Measurements from ENCODE around the gene IFNA4. TPM values are rescaled to one million over a fixed set of nuclear protein-coding genes. Genes with fewer than 3 reads are reported as not detected.
"Not testable (repeated sequence)": the region's sequence is repeated elsewhere in the genome, so short reads cannot be mapped to it uniquely, and the experiment has no call there.

The IFNA4 gene
- total RNA-seq, 2 experiments from 2014 or later = not detected

DNA sequence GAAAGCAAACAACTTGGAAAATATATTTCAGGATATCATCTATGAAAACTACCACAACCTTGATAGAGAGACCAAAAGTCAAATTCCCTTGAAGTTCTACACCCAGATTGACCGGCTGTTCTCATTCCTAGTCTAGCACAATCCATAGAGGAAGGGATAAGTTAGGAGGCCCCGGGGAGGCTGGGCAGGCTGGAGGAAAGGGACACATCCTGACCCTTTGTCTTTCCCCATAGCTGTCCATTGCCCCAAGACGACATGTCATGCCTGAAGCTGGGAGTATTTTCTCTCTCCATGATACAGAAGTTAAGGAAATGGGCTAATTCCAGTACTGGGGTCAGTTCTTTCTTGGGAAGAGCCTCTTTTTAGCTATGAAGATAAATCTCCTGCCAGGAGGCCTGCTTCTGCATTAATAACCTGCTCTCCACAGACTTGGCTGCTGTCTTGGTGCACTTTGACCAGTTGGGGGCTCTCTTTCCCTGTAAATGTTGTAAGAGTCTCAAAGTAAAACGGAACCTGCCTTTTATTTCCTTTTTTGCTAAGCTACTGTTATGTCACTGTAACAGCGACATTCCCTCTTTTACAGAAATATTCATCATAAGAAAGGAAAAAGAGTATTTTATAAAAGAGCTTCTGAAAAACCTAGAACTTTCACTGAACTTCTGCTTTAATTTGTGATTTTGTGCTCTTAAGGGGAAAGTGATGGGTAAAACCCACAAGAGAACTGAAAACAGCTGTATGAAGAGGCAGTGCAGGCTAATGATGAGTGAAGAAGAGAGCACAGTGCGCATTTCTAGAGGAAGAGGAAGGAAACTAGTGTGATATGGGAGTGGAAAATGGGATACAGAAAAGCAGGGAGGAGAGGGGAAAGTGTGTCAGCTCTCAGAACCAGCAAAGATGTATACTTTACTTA lies 7.7 kb upstream of the IFNA4 start:
- not testable (repeated sequence) for H3K9me3 Mint-ChIP-seq, H3K27me3 Mint-ChIP-seq, H3K36me3 Mint-ChIP-seq, H3K4me1 Mint-ChIP-seq, H3K27ac Mint-ChIP-seq
- peak; percentile 36 for DNase-seq
- H3K4me3 Mint-ChIP-seq = peak overlapping the region; percentile 0

DNA sequence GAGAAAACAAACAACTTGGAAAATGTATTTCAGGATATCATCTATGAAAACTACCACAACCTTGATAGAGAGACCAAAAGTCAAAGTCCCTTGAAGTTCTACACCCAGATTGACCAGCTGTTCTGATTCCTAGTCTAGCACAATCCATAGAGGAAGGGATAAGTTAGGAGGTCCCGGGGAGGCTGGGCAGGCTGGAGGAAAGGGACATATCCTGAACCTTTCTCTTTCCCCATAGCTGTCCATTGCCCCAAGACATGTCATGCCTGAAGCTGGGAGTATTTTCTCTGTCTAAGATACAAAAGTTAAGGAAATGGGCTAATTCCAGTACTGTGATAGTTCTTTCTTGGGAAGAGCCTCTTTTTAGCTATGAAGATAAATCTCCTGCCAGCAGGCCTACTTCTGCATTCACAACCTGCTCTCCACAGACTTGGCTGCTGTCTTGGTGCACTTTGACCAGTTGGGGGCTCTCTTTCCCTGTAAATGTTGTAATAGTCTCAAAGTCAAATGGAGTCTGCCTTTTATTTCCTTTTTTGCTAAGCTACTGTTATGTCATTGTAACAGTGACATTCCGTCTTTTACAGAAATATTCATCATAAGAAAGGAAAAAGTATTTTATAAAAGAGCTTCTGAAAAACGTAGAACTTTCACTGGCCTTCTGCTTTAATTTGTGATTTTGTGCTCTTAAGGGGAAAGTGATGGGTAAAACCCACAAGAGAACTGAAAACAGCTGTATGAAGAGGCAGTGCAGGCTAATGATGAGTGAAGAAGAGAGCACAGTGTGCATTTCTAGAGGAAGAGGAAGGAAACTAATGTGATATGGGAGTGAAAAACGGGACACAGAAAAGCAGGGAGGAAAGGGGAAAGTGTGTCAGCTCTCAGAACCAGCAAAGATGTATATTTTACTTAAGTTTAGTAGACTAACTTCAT lies 4.3 kb downstream of the IFNA4 start:
- not testable (repeated sequence) for H3K27ac Mint-ChIP-seq, H3K27me3 Mint-ChIP-seq

DNA sequence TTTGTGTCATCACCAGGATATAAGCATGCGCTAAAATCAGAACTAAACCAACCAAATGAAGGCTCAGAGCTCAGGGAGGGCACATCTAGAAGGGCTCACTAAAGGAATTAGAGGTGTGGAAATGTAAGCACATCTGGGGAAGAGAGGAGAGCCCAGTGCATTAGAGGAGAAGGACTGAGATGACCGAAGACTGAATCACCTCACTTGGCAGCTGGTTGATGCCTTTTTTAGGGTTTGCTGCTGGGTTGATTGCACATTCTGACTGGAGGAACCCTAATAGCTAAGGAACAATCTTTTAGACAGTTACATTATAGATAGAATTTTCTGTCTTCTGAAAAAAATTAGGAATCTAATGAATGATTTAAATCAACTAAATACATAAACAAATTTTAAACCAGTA lies 12.7 kb downstream of the IFNA4 start:
- no peak for DNase-seq
- Mint-ChIP-seq H3K4me3 (no peak overlapping the region), H3K4me1 (no peaks in the 10 kb centered on the region), H3K27ac (no peak overlapping the region), H3K9me3 (no peaks in the 10 kb centered on the region), H3K36me3 (no peaks in the 10 kb centered on the region), H3K27me3 (no peaks in the 10 kb centered on the region)

More for the DNA sequence above, 4.3 kb downstream of the IFNA4 start:
- peak; percentile 15 for DNase-seq
- H3K9me3 Mint-ChIP-seq, H3K4me1 Mint-ChIP-seq, H3K36me3 Mint-ChIP-seq, H3K4me3 Mint-ChIP-seq: not testable (repeated sequence)

DNA sequence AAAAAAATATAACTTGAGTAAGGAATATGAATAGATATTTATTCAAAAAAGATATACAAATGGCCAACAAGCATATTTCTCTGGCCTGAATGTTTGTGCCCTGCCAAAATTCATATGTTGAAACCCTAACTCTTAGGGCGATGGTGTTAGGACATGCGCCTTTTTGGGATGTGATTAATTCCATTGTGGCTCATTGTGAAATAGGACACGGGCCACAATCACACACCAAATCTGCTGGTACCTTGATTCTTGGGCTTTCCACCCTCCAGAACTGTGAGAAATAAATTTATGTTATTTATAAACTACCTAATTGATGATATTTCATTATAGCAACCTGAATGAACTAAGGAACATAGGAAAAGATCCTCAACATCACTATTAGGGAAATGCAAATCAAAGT lies 15.2 kb downstream of the IFNA4 start:
- no peak for DNase-seq
- H3K27ac Mint-ChIP-seq = no peak overlapping the region
- no peaks in the 10 kb centered on the region for H3K4me1 Mint-ChIP-seq
- H3K4me3 Mint-ChIP-seq = no peak overlapping the region
- H3K9me3 Mint-ChIP-seq = no peaks in the 10 kb centered on the region
- H3K36me3 Mint-ChIP-seq = no peaks in the 10 kb centered on the region
- H3K27me3 Mint-ChIP-seq = no peaks in the 10 kb centered on the region

DNA sequence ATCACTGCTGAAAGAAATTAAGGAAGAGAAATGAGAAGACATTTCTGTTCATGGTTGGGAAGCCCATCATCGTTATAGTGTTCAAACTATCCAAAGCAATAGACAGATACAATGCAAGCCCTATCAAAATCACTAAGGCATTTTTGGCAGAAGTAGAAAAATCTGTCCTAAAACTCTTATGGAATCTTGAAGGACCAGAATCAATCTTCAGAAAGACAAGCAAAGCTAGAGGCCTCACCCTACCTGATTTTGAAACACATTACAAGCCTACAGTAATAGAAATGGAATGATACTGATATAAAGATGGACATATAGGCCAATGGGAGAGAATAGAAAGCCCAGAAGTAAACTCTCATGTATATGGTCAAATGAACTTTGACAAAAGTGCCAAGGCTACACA lies 16.0 kb downstream of the IFNA4 start:
- H3K4me1 Mint-ChIP-seq = peaks cover under 1% of the 10 kb centered on the region
- H3K27ac Mint-ChIP-seq = no peak overlapping the region
- no peak overlapping the region for H3K4me3 Mint-ChIP-seq
- no peaks in the 10 kb centered on the region for H3K36me3 Mint-ChIP-seq
- H3K9me3 Mint-ChIP-seq = no peaks in the 10 kb centered on the region
- DNase-seq = no peak
- no peaks in the 10 kb centered on the region for H3K27me3 Mint-ChIP-seq

DNA sequence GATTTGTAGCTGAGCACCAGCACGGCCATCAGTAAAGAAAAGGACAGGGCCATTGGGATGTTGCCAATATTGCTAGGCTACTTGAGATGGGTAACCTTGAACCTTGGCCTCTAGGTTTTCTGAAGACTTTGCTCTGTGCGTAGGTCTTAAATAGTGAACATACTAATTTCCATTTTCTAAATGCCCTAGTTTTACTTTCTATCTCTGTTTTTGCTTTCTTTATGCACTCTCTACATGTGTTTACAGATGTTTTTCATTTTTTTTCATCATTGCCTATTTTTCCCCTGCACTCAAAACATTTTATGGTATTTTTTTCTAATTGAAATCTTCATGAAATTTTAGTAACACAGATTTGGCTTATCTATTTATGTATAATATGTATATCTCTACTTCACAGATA lies 20.8 kb downstream of the IFNA4 start, which contains the start of gene IFNA21:
Gene IFNA21 (minus strand): TSS at position 101 of the 400 bp plus-strand sequence. CDS start 48 bp downstream, at position 53.
- not testable (repeated sequence) for H3K27me3 Mint-ChIP-seq, H3K4me3 Mint-ChIP-seq
- peaks cover 13% of the 10 kb centered on the region for H3K4me1 Mint-ChIP-seq

DNA sequence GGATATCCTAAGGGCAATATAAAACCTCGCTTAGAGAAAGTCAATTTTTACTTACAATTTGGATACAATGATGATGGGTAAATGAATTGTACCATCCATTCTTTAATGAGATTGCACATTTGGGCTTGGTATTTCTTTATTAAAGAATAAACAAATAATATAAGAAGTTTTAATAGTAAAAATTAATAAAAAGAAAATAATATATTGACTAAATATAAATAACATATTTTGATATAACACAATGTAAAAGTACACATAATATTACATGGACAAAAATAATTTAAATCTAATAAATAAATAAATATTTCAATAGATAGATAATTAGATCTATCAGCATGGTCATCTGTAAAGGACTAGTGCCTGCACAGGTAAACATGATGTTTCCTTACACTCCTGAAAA lies 21.9 kb downstream of the IFNA4 start:
- no peak overlapping the region for H3K27ac Mint-ChIP-seq
- peaks cover 20% of the 10 kb centered on the region for H3K4me1 Mint-ChIP-seq
- no peak for DNase-seq
- no peak overlapping the region for H3K4me3 Mint-ChIP-seq
- H3K36me3 Mint-ChIP-seq = no peaks in the 10 kb centered on the region
- H3K9me3 Mint-ChIP-seq = peaks cover 2% of the 10 kb centered on the region
- H3K27me3 Mint-ChIP-seq = no peaks in the 10 kb centered on the region

More for the DNA sequence above, 20.8 kb downstream of the IFNA4 start, which contains the start of gene IFNA21:
- H3K27ac Mint-ChIP-seq, H3K36me3 Mint-ChIP-seq, H3K9me3 Mint-ChIP-seq, DNase-seq: not testable (repeated sequence)

DNA sequence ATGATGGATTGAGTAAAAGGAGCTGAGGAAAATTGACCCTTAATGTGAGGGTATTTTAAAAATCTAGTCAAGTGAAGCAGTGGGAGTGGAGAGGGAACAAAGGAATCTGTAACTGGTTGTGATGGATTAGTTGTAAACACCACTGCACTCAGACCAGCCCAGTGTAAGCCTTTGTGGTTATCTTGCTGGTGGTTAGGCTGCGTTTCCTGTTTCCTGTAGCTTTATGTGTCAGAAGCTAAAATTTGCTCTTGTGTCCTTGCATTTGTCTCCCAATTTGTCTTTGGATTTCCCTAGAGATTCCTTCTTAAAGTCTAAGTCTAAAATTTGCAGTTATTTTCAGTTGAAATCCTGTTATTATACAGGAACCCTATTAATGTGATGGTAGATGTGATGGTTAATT lies 27.2 kb downstream of the IFNA4 start:
- Mint-ChIP-seq H3K9me3 (peaks cover 5% of the 10 kb centered on the region), H3K27ac (no peak overlapping the region), H3K4me1 (peaks cover 24% of the 10 kb centered on the region), H3K4me3 (peak overlapping the region; percentile 18), H3K36me3 (no peaks in the 10 kb centered on the region), H3K27me3 (no peaks in the 10 kb centered on the region)
- peak; percentile 21 for DNase-seq

DNA sequence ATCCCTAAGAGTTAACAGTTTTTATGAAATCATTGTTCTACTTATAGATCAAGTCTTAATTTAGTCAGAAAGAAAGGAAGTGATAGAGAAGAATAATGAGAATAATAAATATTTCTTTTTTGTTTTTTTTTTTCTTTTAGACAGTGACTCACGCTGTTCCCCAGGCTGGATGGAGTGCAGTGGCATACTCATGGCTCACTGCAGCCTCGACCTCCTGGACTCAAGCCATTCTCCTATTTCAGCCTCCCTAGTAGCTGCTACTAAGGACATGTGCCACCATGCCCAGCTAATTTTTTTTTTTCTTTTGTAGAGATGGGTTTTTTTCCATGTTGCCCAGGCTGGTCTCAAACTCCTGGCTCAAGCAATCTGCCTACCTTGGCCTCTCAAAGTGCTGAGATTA lies 31.9 kb downstream of the IFNA4 start:
- H3K36me3 Mint-ChIP-seq = no peaks in the 10 kb centered on the region
- no peak overlapping the region for H3K27ac Mint-ChIP-seq
- H3K4me1 Mint-ChIP-seq = peaks cover 13% of the 10 kb centered on the region
- H3K4me3 Mint-ChIP-seq = no peak overlapping the region
- peaks cover 3% of the 10 kb centered on the region for H3K9me3 Mint-ChIP-seq
- no peak for DNase-seq
- no peaks in the 10 kb centered on the region for H3K27me3 Mint-ChIP-seq

DNA sequence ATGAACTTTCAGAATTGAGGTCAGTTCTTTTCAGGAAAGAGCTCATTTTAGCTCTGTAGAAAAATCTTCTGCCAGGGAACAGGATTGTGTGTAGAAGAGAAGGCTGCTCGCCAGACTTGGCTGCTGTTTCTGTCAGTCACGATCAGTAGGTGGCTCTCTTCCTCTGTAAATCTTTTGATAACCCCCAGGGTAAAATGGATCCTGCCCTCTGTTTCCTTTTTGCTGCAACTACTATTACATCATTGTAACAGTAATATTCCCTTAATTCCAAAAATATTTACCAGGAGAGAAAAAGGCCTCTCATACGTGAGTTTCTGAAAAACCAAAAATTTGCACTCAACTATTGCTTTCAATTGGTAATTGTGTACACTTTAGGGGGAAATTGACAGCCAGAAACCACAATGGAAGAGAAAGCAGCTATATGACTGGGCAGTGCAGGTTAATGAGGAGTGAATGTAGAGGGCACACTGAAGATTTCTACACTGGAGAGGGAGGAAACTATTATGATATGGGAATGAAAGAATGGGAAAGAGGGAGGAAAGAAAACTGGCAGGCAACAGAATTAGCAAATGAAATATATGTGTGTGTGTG lies 33.3 kb downstream of the IFNA4 start:
- Mint-ChIP-seq H3K36me3 (no peaks in the 10 kb centered on the region), H3K9me3 (peaks cover 4% of the 10 kb centered on the region), H3K27me3 (no peaks in the 10 kb centered on the region), H3K4me3 (no peak overlapping the region), H3K27ac (no peak overlapping the region), H3K4me1 (peaks cover 7% of the 10 kb centered on the region)
- no peak for DNase-seq

DNA sequence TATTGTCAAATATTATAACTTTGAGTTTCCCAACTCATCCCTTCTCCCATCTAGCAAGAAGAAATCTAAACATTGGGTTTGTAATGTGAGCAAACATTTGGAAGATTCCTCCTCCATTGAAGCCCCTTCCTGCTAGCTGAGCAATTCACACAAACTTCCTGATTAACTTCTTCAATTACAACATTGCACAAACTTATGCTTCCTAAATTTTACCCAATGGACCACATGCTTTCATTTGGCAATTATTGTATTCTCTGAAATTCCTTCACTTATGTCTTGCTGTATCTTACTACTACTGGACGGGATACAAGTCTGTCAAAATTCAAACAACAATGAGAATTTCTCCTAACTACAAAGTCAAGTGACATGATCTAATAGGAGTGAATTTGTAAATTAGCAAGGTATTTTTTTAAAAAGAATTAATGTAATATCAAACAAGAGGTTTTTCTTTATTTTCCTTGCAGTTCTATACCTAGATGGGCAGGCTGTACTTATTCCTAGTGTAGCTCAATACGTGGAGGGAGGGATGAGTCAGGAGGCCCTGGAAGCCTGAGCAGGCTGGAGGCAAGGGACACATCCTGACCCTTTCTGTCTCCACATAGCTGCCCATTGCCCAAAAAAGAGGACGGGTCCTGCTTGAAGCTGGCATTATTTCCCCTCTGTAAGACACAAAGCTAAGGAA lies 33.9 kb downstream of the IFNA4 start:
- DNase-seq = no peak
- Mint-ChIP-seq H3K27ac (no peak overlapping the region), H3K9me3 (peaks cover 8% of the 10 kb centered on the region), H3K4me1 (peaks cover 7% of the 10 kb centered on the region), H3K36me3 (peaks cover under 1% of the 10 kb centered on the region), H3K4me3 (no peak overlapping the region), H3K27me3 (no peaks in the 10 kb centered on the region)

DNA sequence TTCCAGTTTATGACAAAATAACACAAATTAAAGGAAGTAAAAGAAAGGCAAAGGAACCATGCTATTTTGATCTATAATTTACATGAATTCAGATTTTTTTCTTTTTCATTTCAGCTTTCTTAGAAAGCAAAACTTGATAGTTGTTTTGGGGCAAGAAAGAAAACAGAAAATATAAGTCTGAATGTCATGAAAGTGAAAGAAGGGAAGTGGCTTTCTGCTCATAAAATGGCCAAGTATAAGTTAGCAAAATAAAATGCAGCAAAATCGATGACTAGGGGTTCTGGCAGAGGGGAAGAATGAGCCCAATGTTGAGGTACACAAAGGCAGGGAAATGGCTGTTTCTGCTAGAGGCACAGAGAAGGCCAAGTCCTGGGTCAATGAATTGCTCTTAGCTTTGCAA lies 42.8 kb downstream of the IFNA4 start:
- Mint-ChIP-seq H3K9me3 (peaks cover 25% of the 10 kb centered on the region), H3K36me3 (peaks cover 7% of the 10 kb centered on the region), H3K4me1 (peaks cover 20% of the 10 kb centered on the region), H3K27ac (peak overlapping the region; percentile 44), H3K27me3 (no peaks in the 10 kb centered on the region), H3K4me3 (no peak overlapping the region)
- DNase-seq = no peak

DNA sequence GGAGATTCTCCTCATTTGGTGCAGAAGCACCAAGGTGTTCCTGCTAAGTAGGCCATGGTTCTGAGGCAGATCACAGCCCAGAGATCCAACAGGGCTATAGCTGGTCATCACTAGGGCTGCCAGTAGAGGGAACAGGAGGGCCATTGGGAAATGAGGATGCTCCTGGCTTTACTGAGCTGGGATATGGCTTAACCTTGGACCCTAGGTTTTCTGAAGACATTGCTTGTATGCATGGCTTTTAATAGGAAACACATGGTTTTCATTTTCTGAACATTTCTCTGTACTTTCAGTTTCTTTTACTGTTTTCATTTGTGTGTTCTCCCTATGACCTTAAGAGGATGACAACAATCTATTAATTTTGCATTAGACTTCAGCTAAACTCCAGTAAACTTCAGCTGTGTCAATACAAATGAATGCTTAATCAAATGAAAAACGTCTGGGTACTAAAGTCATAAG lies 45.9 kb downstream of the IFNA4 start, which contains the start of gene IFNW1:
Gene IFNW1 (minus strand): TSS at position 406 of the 456 bp plus-strand sequence. CDS start 262 bp downstream, at position 144.
- peaks cover 20% of the 10 kb centered on the region for H3K4me1 Mint-ChIP-seq
- no peak within 1 kb of the TSS for H3K27ac Mint-ChIP-seq
- H3K36me3 Mint-ChIP-seq = no peaks in the 10 kb centered on the region
- H3K9me3 Mint-ChIP-seq = peaks cover 4% of the 10 kb centered on the region
- H3K27me3 Mint-ChIP-seq = no peaks in the 10 kb centered on the region
- no peak within 1 kb of the TSS for H3K4me3 Mint-ChIP-seq
- no peak for DNase-seq

DNA sequence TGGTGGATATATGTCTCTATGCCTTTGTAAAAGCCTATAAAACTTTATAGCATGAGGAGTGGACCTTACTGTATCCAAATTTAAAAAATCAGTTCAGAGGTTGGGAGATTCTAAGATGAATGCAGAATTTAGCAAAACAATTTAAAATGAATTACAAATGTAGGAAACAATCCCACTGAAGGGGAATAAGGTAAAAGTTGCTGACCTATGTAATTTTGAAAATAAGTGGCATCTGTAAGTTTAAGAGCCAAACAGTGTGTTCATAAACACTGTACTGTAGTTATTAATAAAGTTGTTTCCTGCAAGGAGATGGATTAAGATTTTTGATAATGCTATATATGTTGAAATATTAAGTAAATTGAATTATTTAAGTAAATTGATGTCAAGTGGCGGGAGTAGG lies 50.4 kb downstream of the IFNA4 start:
- Mint-ChIP-seq H3K27me3 (no peaks in the 10 kb centered on the region), H3K4me1 (peaks cover 6% of the 10 kb centered on the region), H3K4me3 (no peak overlapping the region), H3K36me3 (no peaks in the 10 kb centered on the region), H3K27ac (no peak overlapping the region), H3K9me3 (no peaks in the 10 kb centered on the region)
- DNase-seq = no peak
